Sigmoid colon (tissue), 4 donors: ENCODE data around the gene SERPINB3.

ENCODE experiments used
- EP300 ChIP-seq, 4 donors: sonication (generic); formaldehyde crosslinking; IDR thresholded peaks; one replicate each; pipeline ENCODE4 v1.6.1; 2017; ENCODE audit warnings: antibody characterized with exemption in 4 of 4
- TF ChIP-seq, protein P1 (sequence below), 4 experiments: fragments of 450-650 bp in 3 of 4; fragments of 200-600 bp in 1 of 4; IDR thresholded peaks; one replicate each; pipeline ENCODE4 v1.5.1; 2016 to 2019; ENCODE audit warnings: antibody characterized with exemption in 4 of 4, mild to moderate bottlenecking in 3 of 4, moderate library complexity in 2 of 4

DNA sequence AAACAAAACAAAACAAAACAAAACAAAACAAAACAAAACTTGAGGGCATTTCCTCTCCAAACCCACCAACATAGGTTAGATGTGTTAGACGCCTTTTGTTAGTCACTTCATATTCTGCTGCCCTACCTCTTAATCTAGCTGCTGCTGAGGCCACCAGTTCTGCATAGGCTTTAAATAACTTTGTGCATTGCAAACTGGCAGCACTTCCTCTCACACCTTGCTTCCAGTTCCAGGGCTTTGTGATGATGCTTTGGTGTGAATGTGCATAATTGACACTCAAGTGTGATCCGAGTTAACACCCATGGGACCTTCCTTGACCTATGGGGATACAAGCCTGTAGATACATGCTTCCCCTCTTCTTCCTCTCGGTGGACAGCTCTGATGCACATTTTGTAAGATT lies 38.8 kb upstream of the SERPINB3 start:
- TF ChIP-seq, protein P1, sequence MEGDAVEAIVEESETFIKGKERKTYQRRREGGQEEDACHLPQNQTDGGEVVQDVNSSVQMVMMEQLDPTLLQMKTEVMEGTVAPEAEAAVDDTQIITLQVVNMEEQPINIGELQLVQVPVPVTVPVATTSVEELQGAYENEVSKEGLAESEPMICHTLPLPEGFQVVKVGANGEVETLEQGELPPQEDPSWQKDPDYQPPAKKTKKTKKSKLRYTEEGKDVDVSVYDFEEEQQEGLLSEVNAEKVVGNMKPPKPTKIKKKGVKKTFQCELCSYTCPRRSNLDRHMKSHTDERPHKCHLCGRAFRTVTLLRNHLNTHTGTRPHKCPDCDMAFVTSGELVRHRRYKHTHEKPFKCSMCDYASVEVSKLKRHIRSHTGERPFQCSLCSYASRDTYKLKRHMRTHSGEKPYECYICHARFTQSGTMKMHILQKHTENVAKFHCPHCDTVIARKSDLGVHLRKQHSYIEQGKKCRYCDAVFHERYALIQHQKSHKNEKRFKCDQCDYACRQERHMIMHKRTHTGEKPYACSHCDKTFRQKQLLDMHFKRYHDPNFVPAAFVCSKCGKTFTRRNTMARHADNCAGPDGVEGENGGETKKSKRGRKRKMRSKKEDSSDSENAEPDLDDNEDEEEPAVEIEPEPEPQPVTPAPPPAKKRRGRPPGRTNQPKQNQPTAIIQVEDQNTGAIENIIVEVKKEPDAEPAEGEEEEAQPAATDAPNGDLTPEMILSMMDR (IDR thresholded peaks at IDR 0.05): no peak
- TF ChIP-seq EP300 (IDR thresholded peaks at IDR 0.05): no peak
